Measurements from ENCODE around the gene PCDHGA7. TPM values are rescaled to one million over a fixed set of nuclear protein-coding genes. Genes with fewer than 3 reads are reported as not detected.
"Not testable (repeated sequence)": the region's sequence is repeated elsewhere in the genome, so short reads cannot be mapped to it uniquely, and the experiment has no call there.

Gene PCDHGA7
- total RNA-seq, 1 donor, result 6.5 TPM

DNA sequence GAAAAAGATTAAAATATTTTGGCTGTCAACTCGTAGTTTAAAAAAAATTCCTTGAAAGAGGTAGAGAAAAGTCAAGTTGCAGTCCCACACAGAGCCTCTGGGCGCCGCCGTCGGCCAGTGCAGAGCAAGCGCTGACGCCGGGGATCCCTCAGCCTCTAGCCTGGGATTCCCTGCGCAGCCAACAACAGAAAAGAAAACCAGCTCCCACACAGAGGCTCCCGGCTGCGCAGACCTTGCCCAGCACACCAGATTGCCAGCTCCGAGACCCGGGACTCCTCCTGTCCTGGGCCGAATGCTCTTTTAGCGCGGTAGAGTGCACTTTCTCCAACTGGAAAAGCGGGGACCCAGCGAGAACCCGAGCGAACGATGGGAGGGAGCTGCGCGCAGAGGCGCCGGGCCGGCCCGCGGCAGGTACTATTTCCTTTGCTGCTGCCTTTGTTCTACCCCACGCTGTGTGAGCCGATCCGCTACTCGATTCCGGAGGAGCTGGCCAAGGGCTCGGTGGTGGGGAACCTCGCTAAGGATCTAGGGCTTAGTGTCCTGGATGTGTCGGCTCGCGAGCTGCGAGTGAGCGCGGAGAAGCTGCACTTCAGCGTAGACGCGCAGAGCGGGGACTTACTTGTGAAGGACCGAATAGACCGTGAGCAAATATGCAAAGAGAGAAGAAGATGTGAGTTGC is 35.1 kb downstream of the PCDHGA7 start, which contains the start of gene PCDHGB7:
TSS of gene PCDHGB7 (plus strand) at position 184 of the 679 bp plus-strand sequence. CDS start at position 367, 183 bp downstream.
- peak within 1 kb of the TSS; percentile 70 for H3K4me3 ChIP-seq (ENCODE audit: insufficient read depth, low read length)
- H3K9me3 ChIP-seq (ENCODE audit: low read depth, low read length), result peaks cover 11% of the 10 kb centered on the region
- peak; percentile 94 for DNase-seq (ENCODE audit: insufficient read length, low spot score, missing footprints)
- H3K27me3 ChIP-seq (ENCODE audit: insufficient read depth, low read length); H4K20me1 ChIP-seq (ENCODE audit: insufficient read depth, low read length); H3K36me3 ChIP-seq (ENCODE audit: insufficient read depth, low read length); H3K79me2 ChIP-seq (ENCODE audit: insufficient read depth, low read length); H3K4me1 ChIP-seq (ENCODE audit: insufficient read depth, low read length); H3K27ac ChIP-seq (ENCODE audit: low read depth, low read length): not testable (repeated sequence)
- H2AFZ ChIP-seq (ENCODE audit: low read length), result peak within 1 kb of the TSS; percentile 45
- TF ChIP-seq, protein P1, sequence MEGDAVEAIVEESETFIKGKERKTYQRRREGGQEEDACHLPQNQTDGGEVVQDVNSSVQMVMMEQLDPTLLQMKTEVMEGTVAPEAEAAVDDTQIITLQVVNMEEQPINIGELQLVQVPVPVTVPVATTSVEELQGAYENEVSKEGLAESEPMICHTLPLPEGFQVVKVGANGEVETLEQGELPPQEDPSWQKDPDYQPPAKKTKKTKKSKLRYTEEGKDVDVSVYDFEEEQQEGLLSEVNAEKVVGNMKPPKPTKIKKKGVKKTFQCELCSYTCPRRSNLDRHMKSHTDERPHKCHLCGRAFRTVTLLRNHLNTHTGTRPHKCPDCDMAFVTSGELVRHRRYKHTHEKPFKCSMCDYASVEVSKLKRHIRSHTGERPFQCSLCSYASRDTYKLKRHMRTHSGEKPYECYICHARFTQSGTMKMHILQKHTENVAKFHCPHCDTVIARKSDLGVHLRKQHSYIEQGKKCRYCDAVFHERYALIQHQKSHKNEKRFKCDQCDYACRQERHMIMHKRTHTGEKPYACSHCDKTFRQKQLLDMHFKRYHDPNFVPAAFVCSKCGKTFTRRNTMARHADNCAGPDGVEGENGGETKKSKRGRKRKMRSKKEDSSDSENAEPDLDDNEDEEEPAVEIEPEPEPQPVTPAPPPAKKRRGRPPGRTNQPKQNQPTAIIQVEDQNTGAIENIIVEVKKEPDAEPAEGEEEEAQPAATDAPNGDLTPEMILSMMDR (IDR thresholded peaks at IDR 0.05; ENCODE audit: extremely low read depth, low read depth, low read length), result peak; percentile 81
- H3K4me2 ChIP-seq (ENCODE audit: insufficient read depth, low read length), result peak within 1 kb of the TSS; percentile 75

DNA sequence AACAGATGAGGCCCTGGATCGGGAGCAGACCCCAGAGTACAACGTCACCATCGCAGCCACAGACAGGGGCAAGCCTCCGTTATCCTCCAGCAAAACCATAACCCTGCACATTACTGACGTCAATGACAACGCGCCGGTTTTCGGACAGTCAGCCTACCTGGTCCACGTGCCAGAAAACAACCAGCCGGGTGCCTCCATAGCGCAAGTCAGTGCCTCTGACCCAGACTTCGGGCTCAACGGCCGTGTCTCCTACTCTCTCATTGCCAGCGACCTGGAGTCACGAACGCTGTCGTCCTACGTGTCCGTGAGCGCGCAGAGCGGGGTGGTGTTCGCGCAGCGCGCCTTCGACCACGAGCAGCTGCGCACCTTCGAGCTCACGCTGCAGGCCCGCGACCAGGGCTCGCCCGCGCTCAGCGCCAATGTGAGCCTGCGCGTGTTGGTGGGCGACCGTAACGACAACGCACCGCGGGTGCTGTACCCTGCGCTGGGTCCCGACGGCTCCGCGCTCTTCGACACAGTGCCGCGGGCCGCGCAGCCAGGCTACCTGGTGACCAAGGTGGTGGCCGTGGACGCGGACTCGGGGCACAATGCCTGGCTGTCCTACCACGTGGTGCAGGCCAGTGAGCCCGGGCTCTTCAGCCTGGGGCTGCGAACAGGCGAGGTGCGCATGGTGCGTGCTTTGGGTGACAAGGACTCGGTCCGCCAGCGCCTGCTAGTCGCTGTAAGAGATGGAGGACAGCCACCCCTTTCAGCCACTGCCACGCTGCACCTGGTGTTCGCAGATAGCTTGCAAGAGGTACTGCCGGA is 36.7 kb downstream of the PCDHGA7 start:
- Histone ChIP-seq H3K27ac (ENCODE audit: low read depth, low read length) (no peak overlapping the region), H3K36me3 (ENCODE audit: insufficient read depth, low read length) (no peaks in the 10 kb centered on the region), H3K27me3 (ENCODE audit: insufficient read depth, low read length) (no peaks in the 10 kb centered on the region), H3K4me1 (ENCODE audit: insufficient read depth, low read length) (peaks cover 8% of the 10 kb centered on the region), H3K4me3 (ENCODE audit: insufficient read depth, low read length) (peak overlapping the region; percentile 14), H3K4me2 (ENCODE audit: insufficient read depth, low read length) (no peak overlapping the region), H4K20me1 (ENCODE audit: insufficient read depth, low read length) (no peaks in the 10 kb centered on the region), H3K9me3 (ENCODE audit: low read depth, low read length) (peaks cover 15% of the 10 kb centered on the region), H3K79me2 (ENCODE audit: insufficient read depth, low read length) (peaks cover 11% of the 10 kb centered on the region), H2AFZ (ENCODE audit: low read length) (no peak overlapping the region)
- no peak for DNase-seq (ENCODE audit: insufficient read length, low spot score, missing footprints)
- TF ChIP-seq, protein P1 (IDR thresholded peaks at IDR 0.05; ENCODE audit: extremely low read depth, low read depth, low read length), result no peak

DNA sequence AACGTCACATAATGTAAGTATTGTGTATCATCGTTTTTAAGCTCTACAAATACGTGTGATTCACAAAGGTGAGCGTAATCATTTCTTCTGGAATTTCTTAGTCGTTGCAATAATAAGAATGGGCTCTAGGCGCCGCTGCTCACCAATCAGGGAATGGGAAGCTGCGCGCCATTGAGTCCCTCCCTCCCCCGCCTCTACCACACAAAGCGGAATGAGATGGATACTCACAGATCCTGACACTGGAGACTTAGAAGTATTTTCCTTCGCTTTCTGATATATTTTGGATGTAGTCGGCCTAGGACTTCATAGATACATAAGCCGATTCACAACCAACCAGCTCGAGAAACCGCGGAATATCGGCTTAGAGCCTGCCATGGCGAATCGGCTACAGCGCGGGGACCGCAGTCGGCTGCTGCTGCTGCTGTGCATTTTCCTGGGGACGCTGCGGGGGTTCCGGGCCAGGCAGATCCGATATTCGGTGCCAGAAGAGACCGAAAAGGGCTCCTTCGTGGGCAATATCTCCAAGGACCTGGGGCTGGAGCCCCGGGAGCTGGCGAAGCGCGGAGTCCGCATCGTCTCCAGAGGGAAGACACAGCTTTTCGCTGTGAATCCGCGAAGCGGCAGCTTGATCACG is 38.4 kb downstream of the PCDHGA7 start, which contains the start of gene PCDHGA11:
TSS of gene PCDHGA11 (plus strand) at position 197 of the 634 bp plus-strand sequence. CDS start at position 374, 177 bp downstream.
- Histone ChIP-seq H3K9me3 (ENCODE audit: low read depth, low read length) (peaks cover 15% of the 10 kb centered on the region), H2AFZ (ENCODE audit: low read length) (peak within 1 kb of the TSS; percentile 80), H3K4me3 (ENCODE audit: insufficient read depth, low read length) (peak within 1 kb of the TSS; percentile 79), H3K27me3 (ENCODE audit: insufficient read depth, low read length) (no peaks in the 10 kb centered on the region), H3K4me2 (ENCODE audit: insufficient read depth, low read length) (peak within 1 kb of the TSS; percentile 83), H4K20me1 (ENCODE audit: insufficient read depth, low read length) (no peaks in the 10 kb centered on the region), H3K36me3 (ENCODE audit: insufficient read depth, low read length) (no peaks in the 10 kb centered on the region), H3K79me2 (ENCODE audit: insufficient read depth, low read length) (peaks cover 11% of the 10 kb centered on the region), H3K27ac (ENCODE audit: low read depth, low read length) (peak within 1 kb of the TSS; percentile 36), H3K4me1 (ENCODE audit: insufficient read depth, low read length) (peaks cover 8% of the 10 kb centered on the region)
- TF ChIP-seq, protein P1 (IDR thresholded peaks at IDR 0.05; ENCODE audit: extremely low read depth, low read depth, low read length), result peak; percentile 78
- peak; percentile 95 for DNase-seq (ENCODE audit: insufficient read length, low spot score, missing footprints)

Measured in osteoblast (primary cell).